CD14-positive monocyte (primary cell): ENCODE measurements around the gene ARL11. TPM values are rescaled to one million over a fixed set of nuclear protein-coding genes. Genes with fewer than 3 reads are reported as not detected.

Experiments
- DNase-seq, 3 donors: peaks; one replicate each; pipeline ENCODE4 v3.0.0-alpha.2; 2011 to 2022
- H2AFZ ChIP-seq: 2 replicates; pipeline ENCODE4 v1.6.0; 2012; ENCODE audit warnings: mild to moderate bottlenecking, low read depth, low read length, inconsistent platforms; ENCODE audit not compliant: insufficient read depth, poor library complexity, severe bottlenecking
- H3K27ac ChIP-seq, 2 donors: 1 replicate in 1 of 2; 2 replicates in 1 of 2; pipeline ENCODE4 v1.5.1; 2012 to 2013; ENCODE audit warnings: low read length in 2 of 2, control low read depth in 1 of 2, inconsistent platforms in 1 of 2, low read depth in 1 of 2, mild to moderate bottlenecking in 1 of 2
- H3K27me3 ChIP-seq, 2 donors: one replicate each; pipeline versions ENCODE4 v1.6.0 to v1.6.1; 2011 to 2013; ENCODE audit warnings: low read length in 2 of 2; ENCODE audit not compliant: control insufficient read depth in 2 of 2, insufficient read depth in 2 of 2
- H3K36me3 ChIP-seq, 2 donors: replicated peaks in 1 of 2; 1 replicate in 1 of 2; 2 replicates in 1 of 2; pipeline versions ENCODE4 v1.5.1 to v1.6.1; 2012 to 2013; ENCODE audit warnings: low read length in 2 of 2, control low read depth in 1 of 2, inconsistent platforms in 1 of 2, mild to moderate bottlenecking in 1 of 2; ENCODE audit not compliant: insufficient read depth in 2 of 2, control insufficient read depth in 1 of 2
- H3K4me1 ChIP-seq, 2 donors: 1 replicate in 1 of 2; 2 replicates in 1 of 2; pipeline versions ENCODE4 v1.5.1 to v1.6.1; 2012 to 2013; ENCODE audit warnings: low read length in 2 of 2, control low read depth in 1 of 2, inconsistent platforms in 1 of 2, mild to moderate bottlenecking in 1 of 2, moderate library complexity in 1 of 2; ENCODE audit not compliant: insufficient read depth in 2 of 2, control insufficient read depth in 1 of 2
- H3K4me2 ChIP-seq: replicated peaks from 2 replicates; pipeline ENCODE3; 2012; ENCODE audit warnings: low read length, moderate library complexity, mild to moderate bottlenecking; ENCODE audit not compliant: poor library complexity, severe bottlenecking; ENCODE audit errors: extremely low read depth
- H3K4me3 ChIP-seq, 3 experiments: fragments of 200-600 bp in 1 of 3; sonication (generic) in 1 of 3; replicated peaks in 1 of 3; 1 replicate in 2 of 3; 2 replicates in 1 of 3; pipeline ENCODE4 v1.5.1; 2011 to 2013; ENCODE audit warnings: low read length in 3 of 3, mild to moderate bottlenecking in 3 of 3, control low read depth in 2 of 3, low read depth in 2 of 3, inconsistent platforms in 1 of 3, moderate library complexity in 1 of 3
- H3K79me2 ChIP-seq: 2 replicates; pipeline ENCODE4 v1.6.0; 2012; ENCODE audit warnings: mild to moderate bottlenecking, control low read depth, inconsistent platforms, low read length, moderate library complexity; ENCODE audit not compliant: insufficient read depth
- H3K9ac ChIP-seq: 2 replicates; pipeline ENCODE4 v1.6.0; 2017; ENCODE audit warnings: low read length, mild to moderate bottlenecking; ENCODE audit not compliant: insufficient read depth, poor library complexity, severe bottlenecking
- H3K9me3 ChIP-seq, 2 donors: replicated peaks in 1 of 2; 1 replicate in 1 of 2; 2 replicates in 1 of 2; pipeline versions ENCODE4 v1.5.1 to v1.6.1; 2012 to 2013; ENCODE audit warnings: low read length in 2 of 2, control low read depth in 1 of 2; ENCODE audit not compliant: control insufficient read depth in 1 of 2, insufficient read depth in 1 of 2
- H4K20me1 ChIP-seq: 2 replicates; pipeline ENCODE4 v1.6.0; 2012; ENCODE audit warnings: mild to moderate bottlenecking, low read length, control low read depth, moderate library complexity; ENCODE audit not compliant: insufficient read depth
- H3K27ac Mint-ChIP-seq, 7 donors: one replicate each; pipeline ENCODE4 v1.8.0; 2020; ENCODE audit warnings: mild to moderate bottlenecking in 7 of 7, mixed read lengths in 7 of 7, moderate library complexity in 6 of 7, inconsistent platforms in 2 of 7
- H3K27me3 Mint-ChIP-seq, 3 donors: one replicate each; pipeline ENCODE4 v1.8.0; 2021 to 2022; ENCODE audit warnings: low read depth in 3 of 3, mild to moderate bottlenecking in 3 of 3, mixed read lengths in 3 of 3, moderate library complexity in 3 of 3, inconsistent platforms in 1 of 3
- H3K36me3 Mint-ChIP-seq, 2 donors: one replicate each; pipeline ENCODE4 v1.8.0; 2020; ENCODE audit warnings: mixed read lengths in 2 of 2, inconsistent platforms in 1 of 2, mild to moderate bottlenecking in 1 of 2
- H3K4me1 Mint-ChIP-seq: one replicate; pipeline ENCODE4 v1.8.0; 2020; ENCODE audit warnings: mild to moderate bottlenecking, mixed read lengths
- H3K4me3 Mint-ChIP-seq, 2 donors: one replicate each; pipeline ENCODE4 v1.8.0; 2020; ENCODE audit warnings: mild to moderate bottlenecking in 2 of 2, mixed read lengths in 2 of 2, moderate library complexity in 1 of 2
- H3K9me3 Mint-ChIP-seq, 7 donors: one replicate each; pipeline ENCODE4 v1.8.0; 2020 to 2022; ENCODE audit warnings: mixed read lengths in 7 of 7, mild to moderate bottlenecking in 6 of 7, moderate library complexity in 6 of 7, inconsistent platforms in 2 of 7
- WGBS: methylation state at CpG from one replicate; pipeline ENCODE4 v1.1.5; 2013; ENCODE audit warnings: missing lambda C conversion rate; ENCODE audit not compliant: insufficient coverage; 5-methylcytosine and 5-hydroxymethylcytosine counted together
- intact Hi-C, 2 donors: fragments of 100-400 bp; cut with micrococcal nuclease; formaldehyde crosslinking; loops; one replicate each; pipeline versions ENCODE4 v1.15.0 to v1.15.1; 2023
- polyA plus RNA-seq, 3 donors: library from polyadenylated mRNA; depleted of rRNA in 1 of 3; unstranded in 2 of 3; stranded (reverse) in 1 of 3; fragments of 300-500 nt in 2 of 3; fragments of >200 nt in 1 of 3; fragmentation: Illumina TruSeq in 2 of 3; gene quantifications; 1 replicate in 2 of 3; 2 replicates in 1 of 3; pipeline ENCODE4 v1.2.3, GENCODE V29; 2012 to 2021
- TF ChIP-seq, protein P1 (sequence below): fragments of 200-600 bp; IDR thresholded peaks from one replicate; pipeline ENCODE4 v1.8.0; 2022; ENCODE audit warnings: antibody characterized with exemption, mild to moderate bottlenecking

ARL11 gene
- polyA plus RNA-seq, 3 donors: 12.8 to 19.2 (median 15.2) TPM

DNA sequence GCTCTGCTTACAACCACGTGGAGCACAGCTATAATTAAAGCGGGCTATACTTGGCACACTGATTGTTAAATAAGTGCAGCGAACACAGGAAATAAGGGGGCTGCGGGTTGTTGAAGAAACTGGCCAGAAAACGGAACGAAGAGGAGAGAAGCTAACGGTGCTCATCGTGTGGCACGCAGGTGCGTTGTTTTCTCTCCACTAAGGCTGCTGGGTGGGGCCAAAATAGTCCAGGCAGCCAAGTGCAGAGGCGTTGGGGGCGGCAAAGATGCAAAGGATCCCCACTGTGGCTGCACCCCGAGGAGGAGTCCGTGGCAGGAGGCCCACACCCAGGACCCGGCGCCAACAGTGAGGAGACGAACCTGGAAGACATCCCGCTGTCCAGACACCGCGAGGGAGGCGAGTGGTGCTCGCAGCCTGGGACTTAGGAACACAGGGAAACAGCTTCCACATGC is 8.1 kb upstream of the ARL11 start:
- H4K20me1 ChIP-seq: no peaks in the 10 kb centered on the region
- peak overlapping the region; percentile 76 for H2AFZ ChIP-seq
- 48% methylated on average over 21 of the region's 22 CpGs for WGBS
- Mint-ChIP-seq H3K27ac (no peak overlapping the region), H3K27me3 (peaks cover 0 to 9% (median 1%) of the 10 kb centered on the region in 3 donors), H3K36me3 (no peaks in the 10 kb centered on the region), H3K4me1 (peaks cover 13% of the 10 kb centered on the region), H3K4me3 (peak overlapping the region; percentile 58 to 87), H3K9me3 (no peaks in the 10 kb centered on the region)
- H3K27me3 ChIP-seq: no peaks in the 10 kb centered on the region
- TF ChIP-seq, protein P1, sequence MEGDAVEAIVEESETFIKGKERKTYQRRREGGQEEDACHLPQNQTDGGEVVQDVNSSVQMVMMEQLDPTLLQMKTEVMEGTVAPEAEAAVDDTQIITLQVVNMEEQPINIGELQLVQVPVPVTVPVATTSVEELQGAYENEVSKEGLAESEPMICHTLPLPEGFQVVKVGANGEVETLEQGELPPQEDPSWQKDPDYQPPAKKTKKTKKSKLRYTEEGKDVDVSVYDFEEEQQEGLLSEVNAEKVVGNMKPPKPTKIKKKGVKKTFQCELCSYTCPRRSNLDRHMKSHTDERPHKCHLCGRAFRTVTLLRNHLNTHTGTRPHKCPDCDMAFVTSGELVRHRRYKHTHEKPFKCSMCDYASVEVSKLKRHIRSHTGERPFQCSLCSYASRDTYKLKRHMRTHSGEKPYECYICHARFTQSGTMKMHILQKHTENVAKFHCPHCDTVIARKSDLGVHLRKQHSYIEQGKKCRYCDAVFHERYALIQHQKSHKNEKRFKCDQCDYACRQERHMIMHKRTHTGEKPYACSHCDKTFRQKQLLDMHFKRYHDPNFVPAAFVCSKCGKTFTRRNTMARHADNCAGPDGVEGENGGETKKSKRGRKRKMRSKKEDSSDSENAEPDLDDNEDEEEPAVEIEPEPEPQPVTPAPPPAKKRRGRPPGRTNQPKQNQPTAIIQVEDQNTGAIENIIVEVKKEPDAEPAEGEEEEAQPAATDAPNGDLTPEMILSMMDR: no peak
- H3K4me1 ChIP-seq: peaks cover 0 to 8% of the 10 kb centered on the region in 2 donors
- H3K27ac ChIP-seq: no peak overlapping the region
- H3K4me3 ChIP-seq: peak overlapping the region in 1 of 3 experiments; percentile 30
- no peaks in the 10 kb centered on the region for H3K36me3 ChIP-seq
- DNase-seq: no peak
- H3K9me3 ChIP-seq: no peaks in the 10 kb centered on the region
- intact Hi-C loops: no loop called here
- no peaks in the 10 kb centered on the region for H3K79me2 ChIP-seq
- peak overlapping the region; percentile 43 for H3K4me2 ChIP-seq
- H3K9ac ChIP-seq: no peak overlapping the region

DNA sequence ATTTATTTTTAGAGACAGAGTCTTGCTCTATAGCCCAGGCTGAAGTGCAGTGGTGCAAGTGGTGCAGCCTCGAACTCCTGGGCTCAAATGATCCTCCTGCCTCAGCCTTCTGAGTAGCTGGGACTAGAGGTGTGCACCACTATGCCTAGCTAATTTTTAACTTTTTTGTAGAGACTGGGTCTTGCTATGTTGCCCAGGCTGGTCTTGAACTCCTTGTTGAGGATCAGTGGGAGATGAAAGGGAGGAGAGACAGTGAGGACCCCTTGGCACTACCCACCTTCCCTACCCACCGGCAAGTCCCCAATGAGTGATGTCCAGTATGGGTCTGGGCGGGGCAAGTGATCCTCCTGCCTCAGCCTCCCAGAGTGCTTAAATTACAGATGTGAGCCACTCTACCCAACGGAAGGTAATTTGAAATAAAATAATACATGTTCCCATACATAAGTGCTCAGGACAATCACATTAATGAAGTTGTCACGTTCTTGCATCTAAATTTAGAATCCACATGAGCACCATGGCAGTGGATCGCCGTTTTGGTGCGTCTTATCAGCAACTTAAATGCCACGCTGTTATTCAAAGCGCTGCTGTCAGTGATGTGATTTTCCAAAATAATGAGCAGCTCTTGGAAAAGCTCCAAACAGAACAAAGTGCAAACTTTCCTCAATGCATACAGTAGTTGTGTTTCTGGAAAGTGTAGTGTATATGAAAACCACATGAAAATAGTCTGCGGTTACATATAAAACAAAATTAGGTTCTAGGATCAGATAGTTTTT is 5.9 kb upstream of the ARL11 start:
- Histone ChIP-seq H3K79me2 (no peaks in the 10 kb centered on the region), H3K4me1 (peaks cover 5 to 24% of the 10 kb centered on the region in 2 donors), H2AFZ (no peak overlapping the region), H3K27me3 (no peaks in the 10 kb centered on the region), H3K4me2 (no peak overlapping the region), H4K20me1 (no peaks in the 10 kb centered on the region), H3K9ac (no peak overlapping the region), H3K4me3 (no peak overlapping the region), H3K27ac (no peak overlapping the region), H3K36me3 (no peaks in the 10 kb centered on the region), H3K9me3 (no peaks in the 10 kb centered on the region)
- intact Hi-C loops: no loop called here
- Mint-ChIP-seq H3K36me3 (no peaks in the 10 kb centered on the region), H3K27ac (no peak overlapping the region), H3K4me1 (peaks cover 22% of the 10 kb centered on the region), H3K27me3 (peaks cover 0 to 4% (median 1%) of the 10 kb centered on the region in 3 donors), H3K4me3 (no peak overlapping the region), H3K9me3 (no peaks in the 10 kb centered on the region)
- no peak for DNase-seq
- TF ChIP-seq, protein P1: no peak
- 72% methylated on average over 4 of the region's 11 CpGs for WGBS
